ENCODE data around the gene ZNF319.

ZNF319 gene

GRCh38 chr16:58036943-58037342, 36.5 kb upstream of the ZNF319 start:
- no peak for DNase-seq

- no peak for DNase-seq
These were observed 35.1 kb upstream of the ZNF319 start for GRCh38 chr16:58035356-58036170.

GRCh38 chr16:58034774-58035173, 34.3 kb upstream of the ZNF319 start:
- no peak for DNase-seq

- DNase-seq = no peak
These were observed 33.7 kb upstream of the ZNF319 start for GRCh38 chr16:58034128-58034685.

- no peak for DNase-seq
These were observed 32.3 kb upstream of the ZNF319 start for GRCh38 chr16:58032710-58033293.

- no peak for DNase-seq
These were observed 30.7 kb upstream of the ZNF319 start for GRCh38 chr16:58031016-58031800.

- no peak for DNase-seq
These were observed 29.8 kb upstream of the ZNF319 start for GRCh38 chr16:58030136-58030840.

- DNase-seq = no peak
These were observed 28.9 kb upstream of the ZNF319 start for GRCh38 chr16:58029410-58029809.

- DNase-seq = no peak
These were observed 28.1 kb upstream of the ZNF319 start for GRCh38 chr16:58028541-58029070.

- DNase-seq = no peak
These were observed 27.5 kb upstream of the ZNF319 start for GRCh38 chr16:58027916-58028455.

GRCh38 chr16:58027161-58027915, 26.9 kb upstream of the ZNF319 start:
- DNase-seq = peak; percentile 71

- peak; percentile 45 for DNase-seq
These were observed 26.3 kb upstream of the ZNF319 start for GRCh38 chr16:58026705-58027160.

- DNase-seq = peak; percentile 76
These were observed 25.8 kb upstream of the ZNF319 start for GRCh38 chr16:58026139-58026704.

- peak; percentile 95 for DNase-seq
These were observed 25.1 kb upstream of the ZNF319 start, which contains the start of gene MMP15 for GRCh38 chr16:58025351-58026138. Gene MMP15 (plus strand): TSS chr16:58025754. CDS start chr16:58026351, 597 bp downstream.

GRCh38 chr16:58024486-58025350, 24.2 kb upstream of the ZNF319 start:
- peak; percentile 85 for DNase-seq

GRCh38 chr16:58022601-58023371, 22.3 kb upstream of the ZNF319 start:
- peak; percentile 53 for DNase-seq

GRCh38 chr16:58021661-58022551, 21.4 kb upstream of the ZNF319 start:
- peak; percentile 14 for DNase-seq
